IMR-90 (cell line): Measurements from ENCODE around the gene SEL1L. TPM values are rescaled to one million over a fixed set of nuclear protein-coding genes. Genes with fewer than 3 reads are reported as not detected.

ENCODE experiments used
- ATAC-seq: fragments of 200-7000 bp; cut with Tn5 transposase; 2 replicates; pipeline ENCODE4 v1.9.1; 2020; ENCODE audit warnings: low read depth, mild to moderate bottlenecking, moderate library complexity
- BruUV-seq: library from RNA; stranded (reverse); fragments of 400-500 nt; replicated peaks from 2 replicates; lab custom pipeline; 2021; lab: Mats Ljungman, UMichigan
- CTCF ChIA-PET: fragments of 300-600 bp; formaldehyde crosslinking; extraction: SDS; loops from one replicate; lab custom pipeline; 2021; ENCODE audit warnings: antibody characterized with exemption; lab: Yijun Ruan, JAX
- POLR2A ChIA-PET: fragments of 300-600 bp; sonication (Branson Sonifier 250); formaldehyde crosslinking; loops from one replicate; lab custom pipeline; 2022; ENCODE audit warnings: antibody characterized with exemption; ENCODE audit not compliant: unreplicated experiment; lab: Charles Lee
- DNase-seq: peaks from one replicate; pipeline ENCODE4 v3.0.0; 2013
- H2AFZ ChIP-seq: replicated peaks from 2 replicates; pipeline ENCODE3; 2013; ENCODE audit warnings: low read length, mild to moderate bottlenecking; ENCODE audit not compliant: poor library complexity
- H2AK5ac ChIP-seq: 2 replicates; pipeline ENCODE4 v1.6.1; 2013; ENCODE audit warnings: low read depth, low read length, inconsistent platforms
- H2AK9ac ChIP-seq: replicated peaks from 2 replicates; pipeline ENCODE3; 2013; ENCODE audit warnings: mild to moderate bottlenecking, low read depth, low read length, moderate library complexity; ENCODE audit not compliant: poor library complexity
- H2BK120ac ChIP-seq: 2 replicates; pipeline ENCODE4 v1.6.1; 2013; ENCODE audit warnings: low read depth, low read length, inconsistent platforms
- H2BK15ac ChIP-seq: 3 replicates; pipeline ENCODE4 v1.6.1; 2013; ENCODE audit warnings: low read depth, low read length, inconsistent platforms
- H2BK20ac ChIP-seq: 2 replicates; pipeline ENCODE4 v1.6.1; 2013; ENCODE audit warnings: low read depth, mild to moderate bottlenecking, inconsistent platforms, low read length, moderate library complexity
- H2BK5ac ChIP-seq: 2 replicates; pipeline ENCODE4 v1.6.1; 2013; ENCODE audit warnings: mild to moderate bottlenecking, low read depth, low read length, inconsistent platforms; ENCODE audit not compliant: poor library complexity, severe bottlenecking
- H3K14ac ChIP-seq: replicated peaks from 2 replicates; pipeline ENCODE4 v1.6.1; 2013; ENCODE audit warnings: low read depth, low read length, inconsistent platforms
- H3K18ac ChIP-seq: 2 replicates; pipeline ENCODE4 v1.6.1; 2013; ENCODE audit warnings: low read depth, low read length, control low read depth
- H3K23ac ChIP-seq: 2 replicates; pipeline ENCODE4 v1.6.1; 2013; ENCODE audit warnings: low read depth, low read length, inconsistent platforms
- H3K27ac ChIP-seq: 2 replicates; pipeline ENCODE4 v1.5.1; 2013; ENCODE audit warnings: mild to moderate bottlenecking, control low read depth, low read length; ENCODE audit not compliant: insufficient read depth
- H3K27me3 ChIP-seq: 2 replicates; pipeline ENCODE4 v1.6.1; 2013; ENCODE audit warnings: low read length; ENCODE audit not compliant: control insufficient read depth, insufficient read depth
- H3K36me3 ChIP-seq: 2 replicates; pipeline ENCODE4 v1.6.1; 2013; ENCODE audit warnings: low read length, mixed read lengths; ENCODE audit not compliant: control insufficient read depth, insufficient read depth
- H3K4ac ChIP-seq: 2 replicates; pipeline ENCODE4 v1.6.1; 2013; ENCODE audit warnings: low read depth, low read length, inconsistent platforms
- H3K4me1 ChIP-seq: 2 replicates; pipeline ENCODE4 v1.6.1; 2013; ENCODE audit warnings: low read length, mixed read lengths; ENCODE audit not compliant: control insufficient read depth, insufficient read depth
- H3K4me2 ChIP-seq: 2 replicates; pipeline ENCODE4 v1.6.1; 2013; ENCODE audit warnings: low read depth, mild to moderate bottlenecking, control low read depth, low read length, moderate library complexity
- H3K4me3 ChIP-seq: 2 replicates; pipeline ENCODE4 v1.5.1; 2013; ENCODE audit warnings: low read depth, mild to moderate bottlenecking, control low read depth, low read length, moderate library complexity; ENCODE audit not compliant: insufficient read depth
- H3K56ac ChIP-seq: 2 replicates; pipeline ENCODE4 v1.6.1; 2013; ENCODE audit warnings: low read length, inconsistent platforms; ENCODE audit not compliant: insufficient read depth; ENCODE audit errors: extremely low read depth
- H3K79me1 ChIP-seq, 2 experiments: 2 replicates each; pipeline ENCODE4 v1.6.1; 2013; ENCODE audit warnings: low read length in 2 of 2, inconsistent platforms in 1 of 2, low read depth in 1 of 2
- H3K9ac ChIP-seq: 2 replicates; pipeline ENCODE4 v1.6.1; 2013; ENCODE audit warnings: low read depth, low read length, control low read depth
- H3K9me1 ChIP-seq: 2 replicates; pipeline ENCODE4 v1.6.1; 2013; ENCODE audit warnings: low read length, inconsistent platforms; ENCODE audit not compliant: insufficient read depth
- H3K9me3 ChIP-seq: 2 replicates; pipeline ENCODE4 v1.6.1; 2013; ENCODE audit warnings: low read length; ENCODE audit not compliant: control insufficient read depth, insufficient read depth
- H4K20me1 ChIP-seq: 2 replicates; pipeline ENCODE4 v1.6.1; 2013; ENCODE audit warnings: low read length, inconsistent platforms; ENCODE audit not compliant: insufficient read depth
- H4K5ac ChIP-seq: 2 replicates; pipeline ENCODE4 v1.6.1; 2013; ENCODE audit warnings: mild to moderate bottlenecking, low read depth, low read length, control low read depth
- H4K8ac ChIP-seq, 2 experiments: 2 replicates each; pipeline ENCODE4 v1.6.1; 2013; ENCODE audit warnings: low read depth in 2 of 2, low read length in 2 of 2, control low read depth in 1 of 2, inconsistent platforms in 1 of 2
- H4K91ac ChIP-seq: 2 replicates; pipeline ENCODE4 v1.6.1; 2013; ENCODE audit warnings: low read depth, low read length, inconsistent platforms; ENCODE audit not compliant: insufficient read depth
- CEBPB ChIP-seq: IDR thresholded peaks from 2 replicates; pipeline ENCODE4 v1.6.1; 2012; ENCODE audit warnings: low read depth, low read length, improper control_type of control experiment
- CTCF ChIP-seq: conservative IDR thresholded peaks from 2 replicates; pipeline ENCODE4 v1.5.1; 2012; ENCODE audit warnings: mild to moderate bottlenecking, low read depth, low read length, improper control_type of control experiment
- ELK1 ChIP-seq: fragments of 150-350 bp; IDR thresholded peaks from 2 replicates; pipeline ENCODE4 v1.6.1; 2016; ENCODE audit warnings: low read depth, mild to moderate bottlenecking, low read length, moderate library complexity, borderline replicate concordance
- MAFK ChIP-seq: IDR thresholded peaks from 2 replicates; pipeline ENCODE4 v1.6.1; 2012; ENCODE audit warnings: low read depth, low read length, improper control_type of control experiment
- MXI1 ChIP-seq: IDR thresholded peaks from 2 replicates; pipeline ENCODE4 v1.6.1; 2012; ENCODE audit warnings: low read depth, mild to moderate bottlenecking, low read length, moderate library complexity, borderline replicate concordance
- POLR2A ChIP-seq: IDR thresholded peaks from 2 replicates; pipeline ENCODE4 v1.6.1; 2012; ENCODE audit warnings: mild to moderate bottlenecking, low read depth, low read length
- RAD21 ChIP-seq: IDR thresholded peaks from 2 replicates; pipeline ENCODE4 v1.6.1; 2012; ENCODE audit warnings: low read length, improper control_type of control experiment
- SMC3 ChIP-seq: fragments of 150-350 bp; IDR thresholded peaks from 2 replicates; pipeline ENCODE4 v1.6.1; 2016; ENCODE audit warnings: low read depth, mild to moderate bottlenecking, antibody characterized with exemption, low read length, moderate library complexity
- USF2 ChIP-seq: fragments of 150-350 bp; IDR thresholded peaks from 2 replicates; pipeline ENCODE4 v1.6.1; 2017; ENCODE audit warnings: mild to moderate bottlenecking, antibody characterized with exemption, low read length, low read depth
- WGBS, 2 experiments: methylation state at CpG; one replicate each; pipeline versions ENCODE4 v1.1.5 to v1.1.7; 2013; ENCODE audit warnings: missing lambda C conversion rate in 2 of 2; ENCODE audit not compliant: insufficient read length in 1 of 2; ENCODE audit errors: extremely low coverage in 2 of 2; 5-methylcytosine and 5-hydroxymethylcytosine counted together
- dilution Hi-C: fragments of 300-500 bp; cut with HindIII; formaldehyde crosslinking; loops from one replicate; pipeline ENCODE4 v1.14.3; 2018; ENCODE audit warnings: low sequenced_read_pairs; ENCODE audit not compliant: unreplicated experiment
- in situ Hi-C: fragments of 300-500 bp; cut with MboI; formaldehyde crosslinking; loops from 3 replicates; pipeline ENCODE4 v1.14.3; 2019; ENCODE audit warnings: low sequenced_read_pairs, inconsistent platforms, mixed read lengths
- intact Hi-C: fragments of 100-400 bp; cut with micrococcal nuclease; formaldehyde crosslinking; loops from 2 replicates; pipeline ENCODE4 v1.10.0; 2022
- polyA plus RNA-seq, 3 experiments: library from polyadenylated mRNA; depleted of rRNA; stranded (reverse); fragments of >200 nt; gene quantifications; 2 replicates each; pipeline ENCODE4 v1.2.3, GENCODE V29; 2012; ENCODE audit warnings: low replicate concordance in 1 of 3
- total RNA-seq: library from RNA; depleted of rRNA; stranded (reverse); fragments of >200 nt; gene quantifications from 2 replicates; pipeline ENCODE4 v1.2.3, GENCODE V29; 2012

SEL1L gene
- total and polyA plus RNA-seq, 2 of the 4 experiments (the other 2 are of a cell fraction), result 21.0 to 62.4 TPM

GRCh38 chr14:81435048-81435390, 98.6 kb downstream of the SEL1L start (continued):
- TF ChIP-seq USF2, result no peak

DNA sequence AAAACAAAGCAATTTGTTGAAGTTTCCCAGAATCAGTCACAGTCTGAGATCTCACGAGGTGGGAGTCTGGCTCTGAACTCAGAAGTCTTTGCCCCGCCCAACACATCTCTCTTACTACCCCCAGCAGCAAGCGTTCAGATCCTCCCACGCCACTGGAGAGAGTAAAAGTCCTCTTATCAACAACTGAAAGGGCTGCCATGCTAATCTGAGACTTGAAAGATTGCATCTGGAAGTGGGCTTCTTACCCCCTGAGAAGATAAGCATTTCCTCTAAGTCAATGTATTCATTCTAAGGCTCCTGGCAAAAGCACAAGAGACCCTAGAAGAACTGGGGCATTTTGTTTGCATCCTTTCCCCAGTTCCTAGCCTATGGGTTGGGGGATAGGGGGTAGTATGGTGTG, 99.4 kb downstream of the SEL1L start:
- intact Hi-C loops, result no loop called here
- CTCF ChIA-PET, result no interaction called here
- no peak overlapping the region for H2AK5ac ChIP-seq
- no peak overlapping the region for H3K27ac ChIP-seq
- WGBS, 2 experiments, result no CpG with 5 or more reads among the region's 4 CpGs
- peaks cover 46% of the 10 kb centered on the region for H3K27me3 ChIP-seq
- H2BK5ac ChIP-seq, result no peak overlapping the region
- H2AFZ ChIP-seq, result no peak overlapping the region
- no peak overlapping the region for H3K56ac ChIP-seq
- ATAC-seq (no peak), DNase-seq (no peak)
- no peak overlapping the region for H3K4me2 ChIP-seq
- POLR2A ChIA-PET, result no interaction called here
- in situ Hi-C loops, result no loop called here
- H4K5ac ChIP-seq, result no peak overlapping the region
- H3K18ac ChIP-seq, result no peak overlapping the region
- H3K4ac ChIP-seq, result no peak overlapping the region
- no peak overlapping the region for H3K4me3 ChIP-seq
- H3K14ac ChIP-seq, result no peak overlapping the region
- H3K9ac ChIP-seq, result no peak overlapping the region
- no peak overlapping the region for H4K8ac ChIP-seq
- H4K20me1 ChIP-seq, result no peaks in the 10 kb centered on the region
- H3K36me3 ChIP-seq, result no peaks in the 10 kb centered on the region
- dilution Hi-C loops, result no loop called here
- no peaks in the 10 kb centered on the region for H3K9me3 ChIP-seq
- H3K4me1 ChIP-seq, result no peaks in the 10 kb centered on the region; the same call in 1 of the 2 replicates
- H3K23ac ChIP-seq, result no peak overlapping the region
- BruUV-seq, result no TSS peak
- H3K79me1 ChIP-seq, result no peaks in the 10 kb centered on the region
- H2AK9ac ChIP-seq, result no peak overlapping the region
- H4K91ac ChIP-seq, result no peak overlapping the region
- no peak for TF ChIP-seq POLR2A
- no peak for TF ChIP-seq MXI1
- TF ChIP-seq RAD21, result no peak
- TF ChIP-seq CEBPB, result no peak
- no peak for TF ChIP-seq ELK1
- TF ChIP-seq CTCF, result no peak
- TF ChIP-seq USF2, result no peak
- no peak for TF ChIP-seq MAFK
- no peak for TF ChIP-seq SMC3
- no peak overlapping the region for H2BK15ac ChIP-seq
- H3K9me1 ChIP-seq, result no peaks in the 10 kb centered on the region
- H2BK20ac ChIP-seq, result no peak overlapping the region
- no peak overlapping the region for H2BK120ac ChIP-seq
